Keratinocyte (primary cell): ENCODE data around the gene ASZ1.

Source experiments
- EZH2 ChIP-seq: IDR thresholded peaks from one replicate; pipeline ENCODE4 v1.6.1; 2012; ENCODE audit warnings: inconsistent platforms, mild to moderate bottlenecking, low read length, moderate library complexity
- TF ChIP-seq, protein P1 (sequence below), 3 experiments: IDR thresholded peaks in 1 of 3; conservative IDR thresholded peaks in 1 of 3; optimal IDR thresholded peaks in 1 of 3; 2 replicates in 2 of 3; 3 replicates in 1 of 3; pipeline versions ENCODE3 to v1.5.1; 2011; ENCODE audit warnings: low read length in 3 of 3, mild to moderate bottlenecking in 3 of 3, moderate library complexity in 2 of 3, control low read depth in 1 of 3, inconsistent platforms in 1 of 3; ENCODE audit not compliant: insufficient read depth in 2 of 3; ENCODE audit errors: extremely low read depth in 1 of 3

DNA sequence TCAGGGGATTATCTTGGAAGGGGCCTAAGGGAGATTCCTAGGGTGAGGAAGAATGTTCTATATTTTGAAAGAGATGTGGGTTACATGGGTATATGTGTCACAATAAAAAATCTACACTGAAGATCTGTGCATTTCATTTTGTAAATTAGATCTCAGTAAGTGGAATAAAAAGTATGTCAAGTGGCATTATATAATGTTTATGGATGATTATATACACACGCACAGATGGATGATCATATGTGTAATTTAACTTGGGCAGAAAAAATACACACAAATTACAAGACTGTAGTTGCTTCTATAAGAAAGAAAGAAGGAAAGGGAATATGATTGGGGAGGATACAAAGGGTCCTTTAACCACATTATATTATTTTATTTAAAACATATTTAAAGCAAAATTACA lies 18.5 kb downstream of the ASZ1 start:
- TF ChIP-seq, protein P1, sequence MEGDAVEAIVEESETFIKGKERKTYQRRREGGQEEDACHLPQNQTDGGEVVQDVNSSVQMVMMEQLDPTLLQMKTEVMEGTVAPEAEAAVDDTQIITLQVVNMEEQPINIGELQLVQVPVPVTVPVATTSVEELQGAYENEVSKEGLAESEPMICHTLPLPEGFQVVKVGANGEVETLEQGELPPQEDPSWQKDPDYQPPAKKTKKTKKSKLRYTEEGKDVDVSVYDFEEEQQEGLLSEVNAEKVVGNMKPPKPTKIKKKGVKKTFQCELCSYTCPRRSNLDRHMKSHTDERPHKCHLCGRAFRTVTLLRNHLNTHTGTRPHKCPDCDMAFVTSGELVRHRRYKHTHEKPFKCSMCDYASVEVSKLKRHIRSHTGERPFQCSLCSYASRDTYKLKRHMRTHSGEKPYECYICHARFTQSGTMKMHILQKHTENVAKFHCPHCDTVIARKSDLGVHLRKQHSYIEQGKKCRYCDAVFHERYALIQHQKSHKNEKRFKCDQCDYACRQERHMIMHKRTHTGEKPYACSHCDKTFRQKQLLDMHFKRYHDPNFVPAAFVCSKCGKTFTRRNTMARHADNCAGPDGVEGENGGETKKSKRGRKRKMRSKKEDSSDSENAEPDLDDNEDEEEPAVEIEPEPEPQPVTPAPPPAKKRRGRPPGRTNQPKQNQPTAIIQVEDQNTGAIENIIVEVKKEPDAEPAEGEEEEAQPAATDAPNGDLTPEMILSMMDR (optimal IDR thresholded peaks at IDR 0.05 in 1 of 3, IDR thresholded peaks at IDR 0.05 in 1 of 3, conservative IDR thresholded peaks at IDR 0.05 in 1 of 3; ENCODE audit: extremely low read depth in 1 of 3, insufficient read depth in 2 of 3, low read length in 3 of 3): no peak
- no peak for TF ChIP-seq EZH2
